ENCODE measurements around the gene CECR2.
"Not testable (repeated sequence)": the region's sequence is repeated elsewhere in the genome, so short reads cannot be mapped to it uniquely, and the experiment has no call there.

The CECR2 gene

DNA sequence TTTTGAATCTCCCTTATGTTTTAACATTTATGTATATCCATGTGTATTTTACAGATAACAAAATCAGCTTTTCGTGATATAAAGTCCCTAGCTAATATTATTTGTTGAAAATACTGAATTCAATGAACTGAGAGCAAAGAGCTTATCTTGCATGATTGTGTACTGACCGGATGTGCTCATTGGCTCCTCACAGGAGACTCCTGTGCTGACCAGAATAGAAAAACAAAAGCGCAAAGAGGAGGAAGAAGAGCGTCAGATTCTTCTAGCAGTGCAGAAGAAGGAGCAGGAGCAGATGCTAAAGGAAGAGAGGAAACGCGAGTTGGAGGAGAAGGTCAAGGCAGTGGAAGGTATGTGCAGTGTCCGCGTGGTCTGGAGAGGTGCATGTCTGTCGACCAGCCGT, 154.7 kb downstream of the CECR2 start:
- no peak for DNase-seq

DNA sequence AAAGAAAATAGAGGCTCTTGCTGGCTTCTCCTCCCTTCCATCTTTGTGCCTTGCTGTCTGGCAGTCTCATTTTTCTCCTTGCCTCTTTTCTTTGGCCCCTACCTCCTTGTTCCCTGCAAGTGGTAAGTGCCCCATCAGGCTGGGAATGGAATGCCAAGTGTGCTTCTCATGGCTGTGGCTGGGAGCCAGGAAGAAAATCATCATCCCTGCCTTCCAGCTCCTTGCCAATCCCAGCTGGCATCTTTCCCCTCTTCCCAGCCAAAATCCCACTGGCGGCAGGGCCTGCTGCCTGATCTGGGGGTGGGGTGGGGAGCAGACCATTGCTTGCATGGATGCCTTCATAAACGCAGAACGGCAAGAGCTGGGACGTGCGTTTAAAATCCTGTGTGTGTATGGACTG, 167.0 kb downstream of the CECR2 start:
- no peak for DNase-seq

DNA sequence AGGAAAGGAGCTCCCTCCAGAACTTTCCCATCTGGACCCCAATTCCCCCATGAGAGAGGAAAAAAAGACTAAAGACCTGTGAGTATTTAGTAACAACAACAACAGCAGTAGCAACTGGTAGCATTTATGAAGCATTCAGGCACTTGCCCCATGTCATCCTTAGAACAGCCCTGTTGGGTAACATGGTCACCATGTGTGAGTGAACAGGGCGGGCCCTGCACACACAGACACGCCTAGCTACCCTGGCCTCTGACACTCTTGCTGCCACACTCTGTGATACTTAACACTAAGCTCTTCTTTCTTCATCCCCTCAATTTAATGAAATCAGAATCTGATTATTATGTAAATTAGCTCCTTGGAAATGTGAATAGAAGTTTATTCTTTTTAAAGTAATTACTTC, 167.9 kb downstream of the CECR2 start:
- DNase-seq, result no peak

DNA sequence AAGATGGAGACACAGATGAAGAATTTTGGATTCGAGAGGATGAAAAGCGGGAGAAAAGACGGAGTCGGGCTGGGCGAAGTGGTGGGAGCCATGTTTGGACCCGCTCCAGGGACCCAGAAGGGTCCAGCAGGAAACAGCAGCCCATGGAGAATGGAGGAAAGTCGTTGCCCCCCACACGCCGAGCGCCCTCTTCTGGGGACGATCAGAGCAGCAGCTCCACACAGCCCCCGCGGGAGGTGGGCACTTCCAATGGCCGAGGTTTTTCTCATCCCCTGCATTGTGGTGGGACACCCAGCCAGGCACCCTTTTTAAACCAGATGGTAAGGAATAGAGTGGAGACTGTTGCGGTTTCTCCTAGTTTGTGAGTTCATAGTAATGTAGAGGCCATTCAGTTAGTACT, 171.2 kb downstream of the CECR2 start:
- DNase-seq, result no peak

DNA sequence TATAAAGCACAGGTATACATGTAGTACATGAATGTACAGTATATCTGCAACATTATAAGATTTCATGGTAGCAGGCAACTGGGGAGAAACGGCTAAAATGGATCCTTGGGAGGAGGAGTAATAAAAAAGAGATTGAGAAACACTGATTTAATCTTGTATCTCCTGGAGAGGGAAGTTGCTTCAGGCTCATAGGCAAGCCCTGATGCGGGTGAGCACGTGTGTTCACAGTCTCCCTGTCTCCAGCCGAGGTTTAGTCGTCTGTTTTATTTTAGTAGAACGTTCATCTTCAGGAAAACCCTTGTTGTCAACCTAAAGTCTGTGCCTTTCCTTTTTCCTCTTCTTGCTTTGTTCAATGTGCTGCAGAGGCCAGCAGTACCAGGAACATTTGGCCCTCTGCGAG, 172.2 kb downstream of the CECR2 start:
- DNase-seq, result no peak

DNA sequence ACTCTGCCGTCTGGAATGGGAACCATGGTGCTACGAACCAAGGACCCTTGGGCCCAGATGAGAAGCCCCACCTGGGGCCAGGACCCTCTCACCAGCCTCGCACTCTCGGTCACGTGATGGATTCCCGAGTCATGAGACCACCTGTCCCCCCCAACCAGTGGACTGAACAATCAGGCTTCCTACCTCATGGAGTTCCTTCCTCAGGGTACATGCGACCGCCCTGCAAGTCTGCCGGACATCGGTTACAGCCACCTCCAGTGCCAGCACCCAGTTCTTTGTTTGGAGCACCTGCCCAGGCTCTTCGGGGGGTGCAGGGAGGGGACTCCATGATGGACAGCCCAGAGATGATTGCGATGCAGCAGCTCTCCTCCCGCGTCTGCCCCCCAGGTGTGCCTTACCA, 173.2 kb downstream of the CECR2 start:
- no peak for DNase-seq

DNA sequence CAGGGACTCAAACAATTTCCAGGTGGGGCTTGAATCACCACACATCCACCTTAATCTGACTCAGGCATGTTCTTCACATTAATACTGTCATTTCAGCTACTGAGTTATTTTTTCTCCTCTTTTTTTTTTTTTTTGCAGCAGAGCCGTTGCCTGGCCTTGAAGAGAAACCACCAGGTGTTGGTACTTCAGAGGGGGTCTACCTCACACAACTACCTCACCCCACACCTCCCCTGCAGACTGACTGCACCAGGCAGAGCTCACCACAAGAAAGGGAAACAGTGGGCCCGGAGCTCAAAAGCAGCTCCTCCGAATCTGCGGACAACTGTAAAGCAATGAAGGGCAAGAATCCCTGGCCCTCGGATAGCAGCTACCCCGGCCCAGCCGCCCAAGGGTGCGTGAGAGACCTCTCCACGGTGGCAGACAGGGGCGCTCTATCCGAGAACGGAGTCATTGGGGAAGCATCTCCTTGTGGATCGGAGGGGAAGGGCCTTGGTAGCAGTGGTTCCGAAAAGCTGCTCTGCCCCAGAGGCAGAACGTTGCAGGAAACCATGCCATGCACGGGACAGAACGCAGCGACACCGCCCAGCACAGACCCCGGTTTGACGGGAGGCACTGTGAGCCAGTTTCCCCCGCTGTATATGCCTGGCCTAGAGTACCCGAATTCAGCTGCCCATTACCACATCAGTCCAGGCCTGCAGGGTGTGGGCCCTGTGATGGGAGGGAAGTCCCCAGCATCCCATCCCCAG, 178.9 kb downstream of the CECR2 start:
- no peak for DNase-seq

DNA sequence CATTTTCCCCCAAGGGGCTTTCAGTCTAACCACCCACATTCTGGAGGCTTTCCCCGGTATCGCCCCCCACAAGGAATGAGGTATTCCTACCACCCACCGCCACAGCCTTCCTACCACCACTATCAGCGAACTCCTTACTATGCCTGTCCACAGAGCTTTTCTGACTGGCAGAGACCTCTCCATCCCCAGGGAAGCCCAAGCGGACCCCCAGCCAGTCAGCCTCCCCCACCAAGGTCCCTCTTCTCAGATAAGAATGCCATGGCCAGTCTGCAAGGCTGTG, 179.4 kb downstream of the CECR2 start:
- DNase-seq, result no peak

DNA sequence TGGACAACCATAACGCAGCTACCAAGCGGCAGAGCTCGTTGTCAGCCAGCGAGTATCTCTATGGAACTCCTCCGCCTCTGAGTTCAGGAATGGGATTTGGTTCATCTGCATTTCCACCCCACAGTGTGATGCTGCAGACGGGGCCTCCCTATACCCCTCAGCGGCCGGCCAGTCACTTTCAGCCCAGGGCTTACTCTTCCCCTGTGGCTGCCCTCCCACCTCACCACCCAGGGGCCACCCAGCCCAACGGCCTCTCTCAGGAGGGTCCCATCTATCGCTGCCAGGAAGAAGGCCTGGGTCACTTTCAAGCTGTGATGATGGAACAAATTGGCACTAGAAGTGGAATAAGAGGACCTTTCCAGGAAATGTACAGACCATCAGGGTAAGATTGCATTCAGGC, 179.9 kb downstream of the CECR2 start:
- DNase-seq, result no peak

DNA sequence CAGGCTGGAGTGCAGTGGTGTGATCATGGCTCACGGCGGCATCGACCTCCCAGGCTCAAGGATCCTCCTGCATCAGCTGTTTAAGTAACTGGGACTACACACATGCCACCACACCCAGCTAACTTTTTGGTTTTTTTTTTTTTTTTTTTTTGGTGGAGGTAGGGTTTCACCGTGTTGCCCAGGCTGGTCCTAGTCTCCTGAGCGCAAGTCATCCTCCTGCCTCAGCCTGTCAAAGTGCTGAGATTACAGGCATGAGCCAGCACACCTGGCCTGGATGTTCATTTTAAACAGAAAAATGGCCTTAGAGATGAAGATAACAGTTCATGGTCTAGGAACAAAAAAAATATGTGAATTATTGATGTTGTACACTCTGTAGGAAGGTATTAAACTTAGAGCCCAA, 180.4 kb downstream of the CECR2 start:
- no peak for DNase-seq

DNA sequence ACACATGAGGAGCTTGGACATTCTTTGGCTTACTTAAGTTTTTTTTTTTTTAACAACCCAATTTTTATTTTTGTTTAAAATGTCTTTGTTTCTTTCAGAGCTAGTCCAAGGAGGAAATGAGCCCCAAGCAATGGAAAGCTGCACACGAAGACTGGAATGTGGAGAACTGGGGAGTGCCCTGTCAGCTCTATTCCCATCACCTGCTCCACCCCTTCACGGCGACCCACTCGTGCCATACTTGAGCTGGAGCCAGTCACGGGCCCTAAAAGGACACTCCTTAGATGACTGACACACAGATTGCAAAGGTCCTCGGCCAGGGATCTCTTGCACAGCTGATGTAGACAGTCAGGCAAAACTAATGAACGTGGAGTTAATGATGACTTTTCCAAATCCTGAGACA, 183.5 kb downstream of the CECR2 start:
- no peak for DNase-seq

DNA sequence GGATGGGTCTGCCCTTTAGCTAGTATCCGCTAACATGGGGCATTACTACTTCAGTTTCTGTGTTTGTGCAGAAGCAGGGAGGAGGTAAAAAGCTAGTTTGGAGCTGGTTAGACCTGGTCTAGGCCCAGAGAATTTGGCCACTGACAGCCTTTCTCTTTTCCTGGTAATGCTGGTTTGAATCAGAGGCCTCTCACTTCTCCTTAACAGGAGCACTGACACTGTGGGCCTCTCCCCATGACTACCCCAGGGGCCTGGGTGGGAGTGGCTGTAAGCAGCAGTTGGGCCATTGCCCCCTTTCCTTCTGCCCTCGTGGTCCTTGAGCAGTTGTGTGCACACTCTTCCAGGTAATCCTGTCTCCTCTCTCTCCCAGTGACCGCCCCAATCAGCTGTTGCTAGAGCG, 185.6 kb downstream of the CECR2 start:
- no peak for DNase-seq

DNA sequence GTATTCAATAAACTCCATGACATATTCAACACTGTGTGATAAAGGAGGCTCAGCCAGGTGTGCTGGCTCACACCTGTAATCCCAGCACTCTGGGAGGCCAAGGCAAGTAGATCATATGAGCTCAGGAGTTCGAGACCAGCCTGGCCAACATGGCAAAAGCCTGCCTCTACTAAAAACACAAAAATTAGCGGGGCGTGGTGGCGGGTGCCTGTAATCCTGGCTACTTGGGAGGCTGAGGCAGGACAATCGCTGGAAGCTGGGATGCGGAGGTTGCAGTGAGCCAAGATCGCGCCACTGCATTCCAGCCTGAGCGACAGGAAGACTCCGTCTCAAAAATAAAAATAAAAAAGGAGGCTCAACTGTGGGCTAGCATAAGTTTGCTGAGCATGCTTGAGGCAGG, 189.9 kb downstream of the CECR2 start:
- DNase-seq, result no peak

DNA sequence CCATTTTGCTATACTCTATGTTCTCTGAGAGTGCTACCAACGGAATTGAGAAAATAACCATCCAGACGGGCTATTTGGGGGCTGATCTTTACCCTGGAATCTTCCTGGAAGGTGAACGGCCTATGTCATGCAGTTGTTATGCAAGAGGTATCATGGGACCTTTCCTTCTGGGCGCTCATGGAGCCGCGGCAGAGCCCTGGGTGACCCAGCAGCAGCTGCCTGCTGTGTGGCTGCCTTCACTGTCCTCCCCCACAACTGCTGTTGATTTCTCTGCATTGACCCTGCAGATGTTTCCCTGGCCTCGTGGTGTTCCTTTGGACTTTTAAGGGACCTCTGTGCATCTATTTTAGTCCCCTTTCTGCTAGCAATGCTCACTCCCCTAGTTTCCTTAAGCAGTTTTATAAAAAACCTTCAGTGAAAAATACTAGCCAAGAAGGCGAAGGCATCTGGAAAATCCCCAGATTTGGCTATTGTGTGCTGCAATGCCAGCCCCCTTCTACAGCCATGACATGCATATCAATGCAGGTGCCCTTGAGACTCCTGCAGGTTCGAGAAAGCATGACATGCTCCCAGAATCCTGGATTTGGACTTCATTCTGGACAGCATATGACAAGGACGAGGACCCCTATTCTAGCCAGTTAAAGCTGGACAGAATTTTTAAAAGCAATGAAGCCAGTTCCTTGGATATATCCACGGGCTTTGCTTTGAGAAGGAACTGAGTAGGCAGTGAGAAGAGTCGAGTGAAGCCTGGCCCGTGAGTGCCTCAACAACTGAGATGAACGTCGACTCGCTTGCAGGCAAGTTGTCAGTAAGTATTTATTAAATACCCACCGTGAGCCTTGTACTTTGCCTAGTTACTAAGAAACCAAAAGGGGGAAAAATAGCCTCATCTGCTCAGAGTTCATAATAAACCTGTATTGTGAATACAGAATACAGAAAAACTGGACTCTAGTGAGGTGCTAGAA, 193.9 kb downstream of the CECR2 start, which contains the start of gene SLC25A18:
SLC25A18 (plus strand) TSS at position 593 of the 965 bp plus-strand sequence. CDS start 16,447 bp downstream, outside the sequence.
- no peak for DNase-seq

DNA sequence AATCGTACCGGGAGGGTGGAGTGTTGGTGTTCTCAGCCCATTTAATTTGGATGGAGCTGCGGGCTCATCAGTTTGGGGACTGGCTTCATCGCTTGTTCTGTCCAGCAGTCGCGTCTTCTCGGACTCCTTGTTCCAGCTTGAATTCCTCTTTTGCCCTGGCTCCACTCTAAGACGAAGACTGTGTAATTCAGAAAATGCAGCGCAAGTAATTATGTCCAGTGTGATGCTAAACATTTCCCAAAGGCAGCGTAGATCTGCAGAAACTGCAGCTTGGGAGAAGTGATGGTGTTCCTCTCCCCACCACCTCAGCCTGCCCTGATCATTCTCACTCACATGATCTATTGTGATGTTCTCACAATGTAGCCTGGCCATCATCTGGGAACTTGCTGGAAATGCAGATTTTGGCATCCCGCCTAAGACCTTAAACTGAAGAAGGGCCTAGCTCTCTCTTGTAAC, 194.7 kb downstream of the CECR2 start:
- DNase-seq, result no peak

DNA sequence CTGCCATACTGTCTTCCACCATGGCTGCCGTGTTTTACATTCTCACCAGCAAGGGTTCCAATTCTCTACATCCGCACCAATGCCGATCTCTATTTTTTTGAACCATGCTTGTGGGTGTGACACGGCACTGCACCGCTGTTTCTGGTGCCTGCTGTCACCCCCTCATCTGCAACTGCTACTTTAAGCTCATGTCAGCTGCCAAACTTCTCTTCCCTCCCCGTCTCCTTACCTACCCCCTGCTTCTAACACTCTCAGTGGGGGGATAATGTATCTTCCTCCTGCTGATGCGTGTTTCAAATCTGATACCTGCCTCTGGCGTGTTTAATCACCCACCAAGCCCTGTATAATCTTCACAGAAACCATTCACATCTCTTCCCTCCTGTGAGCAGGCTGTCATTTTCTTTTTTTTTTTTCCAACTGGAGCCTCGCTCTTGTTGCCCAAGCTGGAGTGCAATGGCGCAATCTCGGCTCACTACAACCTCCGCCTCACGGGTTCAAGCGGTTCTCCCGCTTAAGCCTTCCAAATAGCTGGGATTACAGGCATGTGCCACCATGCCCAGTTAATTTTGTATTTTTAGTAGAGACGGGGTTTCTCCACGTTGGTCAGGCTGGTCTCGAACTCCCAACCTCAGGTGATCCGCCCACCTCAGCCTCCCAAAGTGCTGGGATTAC, 196.9 kb downstream of the CECR2 start:
- DNase-seq, result not testable (repeated sequence)

DNA sequence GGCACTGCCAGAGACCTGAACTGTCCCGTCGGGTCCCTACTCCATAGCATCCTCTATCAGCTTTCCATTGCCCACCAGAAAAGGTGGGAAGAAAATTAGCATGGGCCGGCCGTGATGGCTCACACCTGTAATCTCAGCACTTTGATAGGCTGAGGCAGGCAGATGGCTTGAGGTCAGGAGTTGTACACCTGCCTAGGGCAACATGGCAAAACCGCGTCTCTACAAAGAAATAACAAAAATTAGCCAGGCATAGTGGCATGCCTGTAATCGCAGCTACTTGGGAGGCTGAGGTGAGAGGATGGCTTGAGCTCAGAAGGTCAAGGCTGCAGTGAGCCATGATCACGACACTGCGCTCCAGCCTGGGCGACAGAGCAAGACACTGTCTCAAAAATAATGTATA, 197.5 kb downstream of the CECR2 start:
- no peak for DNase-seq

DNA sequence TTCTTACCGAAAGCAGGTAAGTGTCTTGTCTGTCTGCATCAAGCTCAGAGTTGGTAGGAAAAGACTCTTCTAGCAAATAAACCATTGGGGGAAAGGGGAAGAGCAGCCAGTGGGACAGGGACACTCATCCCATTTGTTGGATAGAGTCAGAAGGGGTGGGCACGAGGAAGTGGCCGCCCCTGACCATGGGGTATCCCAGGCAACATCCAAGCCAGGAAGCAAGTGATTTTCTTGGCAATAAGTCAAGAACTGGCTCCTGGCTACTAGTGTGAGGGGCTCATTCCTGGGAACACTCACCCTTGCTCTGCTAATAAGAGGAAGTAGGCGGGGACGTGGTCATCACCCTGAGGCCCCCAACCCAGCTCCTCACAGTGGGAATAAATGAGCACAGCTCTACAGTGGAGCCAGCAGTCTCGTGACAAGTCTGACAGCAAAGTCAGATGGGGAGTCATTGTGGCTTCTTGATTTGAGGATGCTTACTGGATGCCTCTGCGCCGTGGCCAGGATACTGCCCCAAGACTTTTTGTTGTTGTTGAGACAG, 200.8 kb downstream of the CECR2 start:
- no peak for DNase-seq

DNA sequence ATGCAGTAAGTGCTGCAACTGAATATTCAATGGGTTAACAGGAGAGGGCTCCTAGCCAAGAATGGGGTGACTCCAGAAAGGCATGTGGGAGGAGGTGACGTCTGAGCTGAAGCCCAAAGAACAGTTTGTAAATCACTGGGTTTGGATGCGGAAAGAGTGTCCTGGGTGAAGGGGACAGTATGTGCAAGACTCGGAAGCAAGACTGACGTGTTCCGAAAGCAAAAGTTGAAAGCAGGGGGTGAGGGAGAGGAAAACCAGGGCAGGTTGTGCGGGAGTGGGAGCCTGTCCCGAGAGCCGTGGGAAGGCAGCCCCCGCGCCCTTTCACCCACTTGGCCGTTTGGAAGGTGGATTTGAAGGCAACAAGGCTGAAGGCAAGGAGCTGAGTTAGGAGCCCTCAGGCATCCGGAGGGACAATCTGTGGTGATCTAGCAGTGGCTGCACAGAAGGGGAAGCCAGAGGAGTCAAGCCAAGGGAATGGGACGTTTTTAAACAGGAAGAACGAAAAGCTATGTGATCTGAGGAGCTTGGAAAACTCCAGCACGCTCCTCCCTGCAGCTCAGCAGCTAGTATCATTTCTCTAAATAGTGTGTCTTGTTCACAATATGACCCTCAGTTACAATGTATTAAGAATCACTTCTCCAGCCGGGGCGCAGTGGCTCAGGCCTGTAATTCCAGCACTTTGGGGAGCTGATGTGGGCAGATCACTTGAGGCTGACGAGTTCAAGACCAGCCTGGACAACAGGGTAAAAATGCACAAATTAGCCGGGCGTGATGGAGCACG, 201.8 kb downstream of the CECR2 start:
- no peak for DNase-seq

DNA sequence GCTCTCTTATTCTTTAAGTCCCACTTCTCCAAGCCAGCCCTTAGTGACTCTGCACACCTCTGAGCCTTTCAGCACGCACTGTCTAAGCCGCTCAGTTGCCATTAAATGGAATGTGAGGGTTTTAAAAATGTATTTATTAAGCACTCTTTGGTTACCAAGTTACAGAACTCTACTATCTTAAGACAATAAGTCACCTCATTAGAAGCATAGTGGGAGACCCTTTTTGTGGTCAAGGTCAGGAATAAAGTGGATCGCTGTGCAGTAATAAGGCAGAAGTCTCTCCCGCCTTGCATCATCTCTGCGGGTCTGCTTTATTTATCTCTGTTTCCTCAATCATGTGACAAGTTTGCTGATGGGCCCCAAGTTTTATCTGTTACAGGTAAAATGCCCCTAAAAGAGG, 205.9 kb downstream of the CECR2 start:
- no peak for DNase-seq

DNA sequence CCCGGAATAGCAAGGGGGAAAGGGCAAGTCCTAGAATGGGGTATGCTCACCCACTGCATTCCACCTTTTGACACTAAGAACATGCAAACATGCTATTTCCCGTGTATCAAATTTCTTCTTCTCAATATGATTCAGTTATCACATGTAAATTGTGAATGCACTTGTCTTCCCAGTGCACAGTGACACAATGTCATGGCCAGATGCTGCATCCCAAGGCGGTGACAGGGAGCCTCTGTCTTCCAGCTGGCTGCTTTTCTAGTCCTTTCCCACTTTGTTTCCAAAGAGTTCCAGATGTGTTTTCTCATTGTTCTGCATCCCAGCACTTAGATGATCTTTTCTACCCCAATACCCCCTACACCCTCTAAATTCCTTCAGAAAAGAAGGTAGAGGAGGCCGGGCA, 206.4 kb downstream of the CECR2 start:
- no peak for DNase-seq

DNA sequence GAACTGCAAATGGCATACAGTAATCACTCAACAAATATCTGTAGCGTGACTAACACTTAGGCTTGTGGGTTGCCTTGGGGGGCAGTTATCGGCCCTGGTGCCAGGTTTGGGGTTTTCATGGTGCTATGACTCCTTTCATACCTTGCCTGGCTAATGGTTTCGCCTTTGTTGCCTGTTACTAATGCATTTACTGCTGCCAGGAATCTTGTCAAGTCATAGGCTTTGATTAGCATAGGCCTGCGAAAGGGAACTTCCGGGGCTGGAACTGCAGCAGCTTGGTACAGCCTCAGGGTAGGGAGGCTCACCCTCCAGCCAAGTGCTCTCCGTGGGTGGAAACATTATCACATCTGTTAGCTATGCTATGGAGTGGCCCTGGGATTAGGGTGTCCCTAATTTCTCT, 207.2 kb downstream of the CECR2 start:
- no peak for DNase-seq

All from CD4-positive, alpha-beta T cell treated with Interleukin-10 for 1 hour (primary cell).